GM19452 (cell line): ENCODE results near the gene TBCB.
"Not testable (repeated sequence)": the region's sequence is repeated elsewhere in the genome, so short reads cannot be mapped to it uniquely, and the experiment has no call there.

ENCODE experiments used
- ATAC-seq: cut with Tn5 transposase; IDR thresholded peaks from one replicate; pipeline ENCODE4 v1.9.1; 2021; ENCODE audit not compliant: unreplicated experiment

The TBCB gene

GRCh38 chr19:36115453-36116343 lies at the start of gene TBCB:
TBCB (plus strand) TSS chr19:36115468; CDS start chr19:36115561, 93 bp downstream.
- ATAC-seq: peak; percentile 27

- ATAC-seq: no peak
Observed at GRCh38 chr19:36067681-36068080, 47.6 kb upstream of the TBCB start.

GRCh38 chr19:36068810-36069499 lies 46.3 kb upstream of the TBCB start:
- ATAC-seq: not testable (repeated sequence)

GRCh38 chr19:36072081-36072480 lies 43.2 kb upstream of the TBCB start:
- ATAC-seq: no peak

- ATAC-seq: no peak
Observed at GRCh38 chr19:36073121-36073876, 42.0 kb upstream of the TBCB start.

- no peak for ATAC-seq
Observed at GRCh38 chr19:36079389-36079945, 35.8 kb upstream of the TBCB start.

GRCh38 chr19:36081385-36081784 lies 33.9 kb upstream of the TBCB start:
- ATAC-seq: no peak

- ATAC-seq: no peak
Observed at GRCh38 chr19:36081894-36082293, 33.4 kb upstream of the TBCB start.

- ATAC-seq: no peak
Observed at GRCh38 chr19:36082916-36083315, 32.4 kb upstream of the TBCB start.

GRCh38 chr19:36084231-36085009 lies 30.8 kb upstream of the TBCB start:
- no peak for ATAC-seq

GRCh38 chr19:36086326-36086725 lies 28.9 kb upstream of the TBCB start:
- ATAC-seq: no peak

GRCh38 chr19:36089847-36090246 lies 25.4 kb upstream of the TBCB start:
- no peak for ATAC-seq

- ATAC-seq: no peak
Observed at GRCh38 chr19:36090910-36091695, 24.2 kb upstream of the TBCB start.

GRCh38 chr19:36092566-36092965 lies 22.7 kb upstream of the TBCB start:
- ATAC-seq: no peak

- ATAC-seq: no peak
Observed at GRCh38 chr19:36093146-36093662, 22.1 kb upstream of the TBCB start.

GRCh38 chr19:36093687-36094086 lies 21.6 kb upstream of the TBCB start:
- ATAC-seq: no peak

GRCh38 chr19:36097036-36097435 lies 18.2 kb upstream of the TBCB start:
- no peak for ATAC-seq

GRCh38 chr19:36099166-36099785 lies 16.0 kb upstream of the TBCB start:
- ATAC-seq: no peak

- ATAC-seq: no peak
Observed at GRCh38 chr19:36100476-36100875, 14.8 kb upstream of the TBCB start.
